T47D (cell line): Measurements from ENCODE around the gene SYT9.

Experiments used
- DNase-seq, 2 experiments: peaks; one replicate each; pipeline versions ENCODE4 v3.0.0 to v3.0.0-alpha.2; 2011 to 2012; ENCODE audit warnings: low read depth in 1 of 2, low spot score in 1 of 2
- JUND ChIP-seq: IDR thresholded peaks from 2 replicates; pipeline ENCODE4 v1.6.1; 2012; ENCODE audit warnings: low read depth
- in situ Hi-C: cut with HindIII; loops from 2 replicates; pipeline ENCODE4 v1.10.0; 2016; ENCODE audit warnings: low sequenced_read_pairs, low pct_unique_long_range_greater_than_20kb

Gene SYT9

GRCh38 chr11:7251836-7252682 lies at the start of gene SYT9:
SYT9 (plus strand) TSS chr11:7251904; CDS start chr11:7252187, 283 bp downstream.
- in situ Hi-C loops, result no loop called here
- no peak for TF ChIP-seq JUND
- DNase-seq, result peak; percentile 53 to 66

DNA sequence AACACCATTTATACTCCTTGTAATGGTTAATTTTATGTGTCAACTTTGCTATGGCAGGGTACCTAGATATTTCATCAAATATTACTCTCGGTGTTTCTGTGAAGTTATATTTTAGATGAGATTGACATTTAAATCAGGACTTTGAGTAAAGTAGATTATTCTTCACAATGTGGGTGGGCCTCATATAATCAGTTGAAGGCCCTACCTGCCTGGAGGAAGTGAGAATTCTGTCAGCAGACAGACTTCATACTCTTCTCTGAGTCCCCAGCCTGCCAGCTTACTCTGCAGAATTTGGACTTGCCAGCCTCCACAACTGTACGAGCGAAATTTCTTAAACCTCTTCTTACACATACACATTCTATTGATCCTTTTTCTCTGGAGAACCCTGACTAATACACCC lies 49.3 kb upstream of the SYT9 start:
- no peak for DNase-seq
- no peak for TF ChIP-seq JUND
- in situ Hi-C loops, result no loop called here

DNA sequence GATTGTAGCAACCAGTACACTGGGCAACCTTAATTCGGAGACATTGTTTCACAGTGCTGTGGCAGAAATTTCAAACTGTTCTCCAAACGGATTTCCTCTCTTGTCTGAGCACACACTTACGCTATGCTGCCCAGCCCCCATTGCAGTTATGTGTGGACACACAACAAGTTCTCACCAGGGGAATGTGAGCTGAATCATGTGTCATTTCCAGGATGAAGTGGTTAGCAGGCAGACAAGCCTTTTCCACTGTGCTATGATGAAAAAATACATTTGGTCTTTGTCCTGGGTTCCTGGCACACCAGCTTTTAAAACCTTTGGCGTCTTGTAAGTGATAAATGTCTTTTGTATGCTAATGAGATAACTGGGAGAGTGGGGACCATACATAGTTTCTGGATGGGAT lies 46.9 kb upstream of the SYT9 start:
- no peak for TF ChIP-seq JUND
- in situ Hi-C loops, result no loop called here
- DNase-seq, result no peak

DNA sequence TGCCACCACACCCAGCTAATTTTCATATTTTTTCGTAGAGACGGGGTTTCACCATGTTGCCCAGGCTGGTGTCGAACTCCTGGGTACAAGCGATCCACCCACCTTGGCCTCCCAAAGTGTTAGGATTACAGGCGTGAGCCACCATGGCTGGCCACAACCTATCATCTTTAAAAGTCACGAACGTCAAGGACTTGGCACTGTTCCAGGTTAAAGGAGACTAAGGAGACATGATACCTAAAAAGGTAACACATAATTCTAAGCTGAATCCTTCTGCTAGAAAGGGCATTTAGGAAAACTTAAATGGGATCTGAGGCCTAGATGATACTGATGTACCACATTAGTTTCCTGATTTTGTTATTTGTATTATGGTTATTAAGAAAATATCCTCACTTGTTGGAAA lies 43.3 kb upstream of the SYT9 start:
- peak in 1 of 2 experiments; percentile 2 for DNase-seq
- no peak for TF ChIP-seq JUND
- in situ Hi-C loops, result no loop called here

- in situ Hi-C loops, result no loop called here
- TF ChIP-seq JUND, result no peak
- DNase-seq, result no peak
These were observed 32.2 kb upstream of the SYT9 start for GRCh38 chr11:7219491-7219890.

- no peak for DNase-seq
- in situ Hi-C loops, result no loop called here
These were observed 31.1 kb upstream of the SYT9 start for GRCh38 chr11:7220636-7221035.

GRCh38 chr11:7222619-7223018 lies 29.1 kb upstream of the SYT9 start:
- TF ChIP-seq JUND, result no peak
- no peak for DNase-seq
- in situ Hi-C loops, result no loop called here

More at GRCh38 chr11:7220636-7221035, 31.1 kb upstream of the SYT9 start:
- no peak for TF ChIP-seq JUND

DNA sequence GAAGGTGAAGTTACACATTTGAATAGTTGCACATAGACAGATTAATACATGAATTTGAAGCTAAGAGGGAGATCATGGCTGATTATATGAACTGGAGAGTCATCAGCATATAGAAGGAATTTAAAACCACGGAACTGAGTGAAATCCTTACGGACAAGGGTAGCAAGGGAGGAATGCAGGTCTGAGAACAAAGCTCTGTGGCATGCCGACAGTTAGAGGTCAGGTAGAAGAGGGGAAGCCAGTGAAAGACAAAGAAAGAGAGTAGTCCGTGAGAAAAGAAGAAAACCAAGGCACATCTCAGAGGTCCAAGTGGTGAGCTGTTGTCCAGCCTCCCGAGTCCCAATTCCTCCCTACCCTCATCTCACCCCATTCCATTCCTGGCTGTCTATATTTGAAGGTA lies 11.8 kb upstream of the SYT9 start:
- no peak for TF ChIP-seq JUND
- DNase-seq, result no peak
- in situ Hi-C loops, result no loop called here

- DNase-seq, result no peak
- no peak for TF ChIP-seq JUND
- in situ Hi-C loops, result no loop called here
These were observed 6.4 kb upstream of the SYT9 start for GRCh38 chr11:7245341-7245740.

DNA sequence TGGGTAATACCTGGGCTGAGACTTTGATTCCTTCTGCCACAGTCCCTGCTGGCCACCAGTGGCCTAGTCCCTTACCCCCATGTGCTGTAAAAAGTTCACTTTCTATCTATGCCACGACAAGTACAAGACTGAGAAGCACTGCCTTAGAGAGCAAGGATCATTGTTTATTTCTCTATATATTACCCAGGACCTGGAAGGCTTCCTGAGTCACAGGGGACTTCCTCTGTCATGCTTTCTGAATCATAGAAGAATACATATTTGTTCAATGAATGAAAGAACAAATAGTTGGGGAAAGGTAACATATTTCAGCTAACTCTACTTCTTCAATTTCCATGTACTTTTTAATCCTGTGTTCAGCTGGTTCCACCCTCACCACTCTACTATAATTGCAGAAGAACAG lies 5.5 kb upstream of the SYT9 start:
- DNase-seq, result no peak
- TF ChIP-seq JUND, result no peak
- in situ Hi-C loops, result no loop called here

- in situ Hi-C loops, result no loop called here
These were observed 1.5 kb upstream of the SYT9 start for GRCh38 chr11:7250166-7250565.

GRCh38 chr11:7251487-7251835 lies 243 bp upstream of the SYT9 start:
- in situ Hi-C loops, result no loop called here
- TF ChIP-seq JUND, result no peak

More at GRCh38 chr11:7250166-7250565, 1.5 kb upstream of the SYT9 start:
- no peak for DNase-seq
- no peak for TF ChIP-seq JUND

DNA sequence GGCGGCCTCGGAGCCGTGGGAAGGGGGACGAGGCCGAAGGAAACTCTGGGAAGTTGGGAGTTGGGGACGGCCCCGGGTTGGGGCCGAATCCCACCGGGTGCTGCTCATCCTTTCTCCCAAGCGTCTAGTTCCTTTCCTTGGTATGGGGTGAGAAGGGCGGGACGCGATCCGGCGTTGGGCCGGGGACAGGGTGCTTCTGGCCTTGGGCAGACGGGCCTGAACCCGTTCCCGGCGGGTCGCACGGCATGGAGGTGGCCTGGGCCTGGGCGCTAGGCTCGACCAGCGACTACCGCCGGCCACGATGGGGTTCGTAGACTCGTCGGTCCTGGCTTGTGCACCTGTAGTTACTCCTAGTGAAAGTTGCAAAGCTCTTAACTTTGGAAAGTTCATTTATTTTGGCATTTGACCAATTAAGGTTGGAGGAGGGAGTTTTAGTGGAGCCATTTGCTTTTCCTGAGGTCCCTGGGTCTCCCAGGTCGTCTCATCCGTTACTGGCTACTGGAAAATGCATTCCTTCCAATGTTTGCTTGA lies 1.0 kb downstream of the SYT9 start:
- DNase-seq, result no peak
- in situ Hi-C loops, result no loop called here
- no peak for TF ChIP-seq JUND

More at GRCh38 chr11:7251487-7251835, 243 bp upstream of the SYT9 start:
- DNase-seq, result no peak
